ENCODE measurements around the gene VSTM4.

VSTM4 gene

DNA sequence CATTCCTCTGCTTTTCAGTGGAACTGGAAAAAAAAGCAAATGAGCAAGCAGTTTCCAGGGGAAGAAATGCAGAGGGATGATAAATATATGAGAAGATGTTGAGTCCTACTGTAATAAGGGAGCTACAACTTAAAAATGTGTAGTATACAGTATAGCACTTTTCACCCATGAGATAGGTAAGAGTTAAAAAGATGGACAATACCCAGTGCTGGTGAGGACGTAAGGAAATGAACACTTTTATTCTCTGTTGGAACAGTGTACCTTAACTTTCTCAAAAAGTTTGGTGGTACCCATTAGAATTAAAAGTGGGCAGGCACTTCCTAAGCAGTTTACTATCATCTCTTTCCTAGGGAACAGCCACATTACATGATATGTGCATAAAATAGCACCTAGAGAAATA, 21.2 kb upstream of the VSTM4 start:
- DNase-seq (ENCODE audit: insufficient read length, low spot score) (no peak), FAIRE-seq (no peak)
- TF ChIP-seq TAF1 (IDR thresholded peaks at IDR 0.05; ENCODE audit: low read depth, low read length): no peak
- TF ChIP-seq POU2F2 (IDR thresholded peaks at IDR 0.05; ENCODE audit: low read depth, low read length): no peak
- TF ChIP-seq POLR2A (IDR thresholded peaks at IDR 0.05; ENCODE audit: low read depth, low read length): no peak
- TF ChIP-seq SPI1 (IDR thresholded peaks at IDR 0.05; ENCODE audit: low read depth, low read length): no peak
- no peak for TF ChIP-seq POLR2AphosphoS5 (IDR thresholded peaks at IDR 0.05; ENCODE audit: low read depth, low read length)
- no peak for TF ChIP-seq PAX5 (IDR thresholded peaks at IDR 0.05; ENCODE audit: insufficient read depth, low read length, severe bottlenecking)

- peak; percentile 75 for FAIRE-seq
- no peak for DNase-seq (ENCODE audit: insufficient read length, low spot score)
- TF ChIP-seq POLR2AphosphoS5 (IDR thresholded peaks at IDR 0.05; ENCODE audit: low read depth, low read length): no peak
- no peak for TF ChIP-seq POLR2A (IDR thresholded peaks at IDR 0.05; ENCODE audit: low read depth, low read length)
- TF ChIP-seq SPI1 (IDR thresholded peaks at IDR 0.05; ENCODE audit: low read depth, low read length): 0 out of 2 replicates have a peak, but pooled peaks have one; percentile 4
- no peak for TF ChIP-seq PAX5 (IDR thresholded peaks at IDR 0.05; ENCODE audit: insufficient read depth, low read length, severe bottlenecking)
- TF ChIP-seq TAF1 (IDR thresholded peaks at IDR 0.05; ENCODE audit: low read depth, low read length): no peak
- TF ChIP-seq POU2F2 (IDR thresholded peaks at IDR 0.05; ENCODE audit: low read depth, low read length): no peak
These were observed 20.4 kb upstream of the VSTM4 start for GRCh38 chr10:49135575-49136313.

DNA sequence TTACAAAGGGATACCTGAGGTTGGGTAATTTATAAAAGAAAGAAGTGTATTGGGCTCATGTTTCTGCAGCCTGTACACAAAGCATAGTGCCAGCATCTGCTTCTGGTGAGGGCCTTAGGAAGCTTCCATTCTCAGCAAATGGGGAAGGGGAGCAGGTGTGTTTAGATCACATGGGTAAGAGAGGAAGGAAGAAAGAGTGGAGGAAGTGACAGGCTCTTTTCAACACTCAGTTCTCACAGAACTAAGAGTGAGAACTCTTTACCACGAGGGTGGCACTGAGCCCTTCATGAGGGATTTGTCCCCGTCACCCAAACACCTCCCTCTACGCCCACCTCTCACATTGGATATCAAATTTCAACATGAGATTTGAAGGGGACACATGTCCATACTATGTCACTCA, 19.0 kb upstream of the VSTM4 start:
- DNase-seq (ENCODE audit: insufficient read length, low spot score): no peak

GRCh38 chr10:49133706-49134248, 18.5 kb upstream of the VSTM4 start, which contains the start of gene FAM170B:
FAM170B (minus strand) TSS chr10:49134021; CDS start chr10:49133918, 103 bp downstream.
- TF ChIP-seq POLR2A (IDR thresholded peaks at IDR 0.05; ENCODE audit: low read depth, low read length) (no peak), TAF1 (IDR thresholded peaks at IDR 0.05; ENCODE audit: low read depth, low read length) (no peak), SPI1 (IDR thresholded peaks at IDR 0.05; ENCODE audit: low read depth, low read length) (no peak), POU2F2 (IDR thresholded peaks at IDR 0.05; ENCODE audit: low read depth, low read length) (no peak), PAX5 (IDR thresholded peaks at IDR 0.05; ENCODE audit: insufficient read depth, low read length, severe bottlenecking) (no peak), POLR2AphosphoS5 (IDR thresholded peaks at IDR 0.05; ENCODE audit: low read depth, low read length) (no peak)

More for the DNA sequence above, 19.0 kb upstream of the VSTM4 start:
- TF ChIP-seq POLR2A (IDR thresholded peaks at IDR 0.05; ENCODE audit: low read depth, low read length): no peak
- no peak for TF ChIP-seq SPI1 (IDR thresholded peaks at IDR 0.05; ENCODE audit: low read depth, low read length)
- no peak for TF ChIP-seq POLR2AphosphoS5 (IDR thresholded peaks at IDR 0.05; ENCODE audit: low read depth, low read length)
- no peak for TF ChIP-seq POU2F2 (IDR thresholded peaks at IDR 0.05; ENCODE audit: low read depth, low read length)
- TF ChIP-seq TAF1 (IDR thresholded peaks at IDR 0.05; ENCODE audit: low read depth, low read length): no peak
- no peak for TF ChIP-seq PAX5 (IDR thresholded peaks at IDR 0.05; ENCODE audit: insufficient read depth, low read length, severe bottlenecking)
- FAIRE-seq: peak; percentile 50

DNA sequence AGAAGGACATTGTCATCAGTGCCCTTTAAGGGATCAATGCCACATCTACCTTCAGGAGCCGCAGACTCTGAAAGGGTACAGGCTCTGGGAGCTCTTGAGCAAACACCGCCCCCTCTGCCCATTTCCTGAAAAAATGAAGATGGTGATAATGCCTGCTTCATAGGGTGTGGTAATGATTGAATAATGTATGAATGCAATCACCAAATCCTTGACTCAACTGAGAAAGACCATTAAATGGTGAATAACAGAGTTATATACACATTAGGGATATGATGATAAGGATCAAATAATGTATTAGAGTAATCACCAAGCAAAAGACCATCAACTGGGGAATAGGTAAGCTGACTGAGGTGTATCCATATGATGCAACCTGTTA, 17.0 kb upstream of the VSTM4 start:
- FAIRE-seq (no peak), DNase-seq (ENCODE audit: insufficient read length, low spot score) (no peak)
- no peak for TF ChIP-seq PAX5 (IDR thresholded peaks at IDR 0.05; ENCODE audit: insufficient read depth, low read length, severe bottlenecking)
- no peak for TF ChIP-seq TAF1 (IDR thresholded peaks at IDR 0.05; ENCODE audit: low read depth, low read length)
- no peak for TF ChIP-seq POLR2AphosphoS5 (IDR thresholded peaks at IDR 0.05; ENCODE audit: low read depth, low read length)

More at GRCh38 chr10:49133706-49134248, 18.5 kb upstream of the VSTM4 start, which contains the start of gene FAM170B:
- no peak for DNase-seq (ENCODE audit: insufficient read length, low spot score)
- FAIRE-seq: no peak

- TF ChIP-seq PAX5 (IDR thresholded peaks at IDR 0.05; ENCODE audit: insufficient read depth, low read length, severe bottlenecking) (no peak), POLR2A (IDR thresholded peaks at IDR 0.05; ENCODE audit: low read depth, low read length) (no peak), POU2F2 (IDR thresholded peaks at IDR 0.05; ENCODE audit: low read depth, low read length) (no peak), SPI1 (IDR thresholded peaks at IDR 0.05; ENCODE audit: low read depth, low read length) (no peak), TAF1 (IDR thresholded peaks at IDR 0.05; ENCODE audit: low read depth, low read length) (no peak), POLR2AphosphoS5 (IDR thresholded peaks at IDR 0.05; ENCODE audit: low read depth, low read length) (no peak)
- FAIRE-seq (no peak), DNase-seq (ENCODE audit: insufficient read length, low spot score) (no peak)
These were observed 16.4 kb upstream of the VSTM4 start for GRCh38 chr10:49131507-49132361.

DNA sequence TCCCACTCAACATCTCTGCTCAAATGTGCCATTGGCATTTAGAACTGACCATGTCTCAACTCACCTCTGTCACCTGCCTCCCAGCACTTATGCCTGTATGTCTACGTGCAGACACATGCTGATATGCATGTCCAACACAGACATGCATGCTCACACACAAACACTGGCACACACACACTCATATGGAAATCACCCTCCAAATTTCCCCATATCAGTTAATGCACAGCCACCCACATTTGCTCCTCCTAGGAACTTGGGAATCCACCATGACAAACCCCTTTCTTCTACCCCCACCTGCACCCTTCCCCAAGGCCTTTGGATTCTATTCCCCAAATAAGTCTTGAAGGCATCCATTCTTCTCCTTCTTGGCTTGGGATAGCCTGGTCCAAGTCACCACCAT, 14.1 kb upstream of the VSTM4 start:
- DNase-seq (ENCODE audit: insufficient read length, low spot score) (no peak), FAIRE-seq (no peak)
- TF ChIP-seq SPI1 (IDR thresholded peaks at IDR 0.05; ENCODE audit: low read depth, low read length): no peak
- TF ChIP-seq POU2F2 (IDR thresholded peaks at IDR 0.05; ENCODE audit: low read depth, low read length): no peak
- no peak for TF ChIP-seq TAF1 (IDR thresholded peaks at IDR 0.05; ENCODE audit: low read depth, low read length)
- TF ChIP-seq PAX5 (IDR thresholded peaks at IDR 0.05; ENCODE audit: insufficient read depth, low read length, severe bottlenecking): no peak
- no peak for TF ChIP-seq POLR2AphosphoS5 (IDR thresholded peaks at IDR 0.05; ENCODE audit: low read depth, low read length)
- no peak for TF ChIP-seq POLR2A (IDR thresholded peaks at IDR 0.05; ENCODE audit: low read depth, low read length)

DNA sequence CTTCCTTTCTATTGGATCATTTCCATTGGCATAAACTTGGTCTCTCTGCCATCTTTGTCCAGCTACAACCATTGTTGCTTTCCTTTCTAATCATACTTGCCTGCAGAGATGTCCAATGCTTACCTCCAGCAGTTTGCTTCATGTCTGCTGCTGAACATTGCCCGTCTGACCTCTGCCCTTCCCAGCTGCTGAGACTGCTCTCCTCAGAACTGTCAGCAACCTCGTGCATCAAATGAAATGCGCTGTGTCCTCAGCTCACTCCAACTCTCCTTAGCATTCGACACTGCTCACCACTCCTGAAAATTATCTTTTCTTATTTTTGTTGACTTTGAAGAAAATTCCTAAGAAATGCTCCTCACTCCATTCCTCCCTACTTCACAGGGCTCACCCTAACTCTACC, 13.5 kb upstream of the VSTM4 start:
- DNase-seq (ENCODE audit: insufficient read length, low spot score): no peak
- TF ChIP-seq TAF1 (IDR thresholded peaks at IDR 0.05; ENCODE audit: low read depth, low read length): no peak
- TF ChIP-seq PAX5 (IDR thresholded peaks at IDR 0.05; ENCODE audit: insufficient read depth, low read length, severe bottlenecking): no peak
- TF ChIP-seq POLR2AphosphoS5 (IDR thresholded peaks at IDR 0.05; ENCODE audit: low read depth, low read length): no peak
- no peak for TF ChIP-seq POLR2A (IDR thresholded peaks at IDR 0.05; ENCODE audit: low read depth, low read length)
- no peak for TF ChIP-seq POU2F2 (IDR thresholded peaks at IDR 0.05; ENCODE audit: low read depth, low read length)
- TF ChIP-seq SPI1 (IDR thresholded peaks at IDR 0.05; ENCODE audit: low read depth, low read length): no peak
- no peak for FAIRE-seq
